ENCODE results near the gene IKZF3. TPM values are rescaled to one million over a fixed set of nuclear protein-coding genes. Genes with fewer than 3 reads are reported as not detected.

Gene IKZF3
- total RNA-seq, 1 experiment from 2014 or later: 0.81 TPM

DNA sequence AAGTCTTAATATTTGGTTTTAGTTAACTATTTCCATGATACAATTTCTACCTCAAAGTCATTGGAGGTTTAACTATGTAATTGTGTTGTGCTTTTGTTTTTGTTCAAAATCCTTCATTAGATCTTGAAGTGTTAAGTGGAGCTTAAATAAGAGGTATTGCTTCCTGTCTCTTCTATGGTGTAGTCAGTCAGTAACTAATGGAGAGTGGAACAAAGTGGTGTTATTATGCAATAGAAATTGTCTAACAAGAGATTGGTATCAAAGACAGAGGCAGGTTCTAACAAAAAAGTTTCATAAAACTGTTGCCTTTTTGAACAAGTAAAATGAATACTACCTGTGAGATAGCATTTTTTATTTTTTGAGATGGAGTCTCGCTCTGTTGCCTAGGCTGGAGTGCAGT lies 81.1 kb downstream of the IKZF3 start (continued):
- TF ChIP-seq CDX4 (CRISPR knock-in tag; IDR thresholded peaks at IDR 0.05; ENCODE audit: borderline replicate concordance): no peak
- TF ChIP-seq, protein P1, sequence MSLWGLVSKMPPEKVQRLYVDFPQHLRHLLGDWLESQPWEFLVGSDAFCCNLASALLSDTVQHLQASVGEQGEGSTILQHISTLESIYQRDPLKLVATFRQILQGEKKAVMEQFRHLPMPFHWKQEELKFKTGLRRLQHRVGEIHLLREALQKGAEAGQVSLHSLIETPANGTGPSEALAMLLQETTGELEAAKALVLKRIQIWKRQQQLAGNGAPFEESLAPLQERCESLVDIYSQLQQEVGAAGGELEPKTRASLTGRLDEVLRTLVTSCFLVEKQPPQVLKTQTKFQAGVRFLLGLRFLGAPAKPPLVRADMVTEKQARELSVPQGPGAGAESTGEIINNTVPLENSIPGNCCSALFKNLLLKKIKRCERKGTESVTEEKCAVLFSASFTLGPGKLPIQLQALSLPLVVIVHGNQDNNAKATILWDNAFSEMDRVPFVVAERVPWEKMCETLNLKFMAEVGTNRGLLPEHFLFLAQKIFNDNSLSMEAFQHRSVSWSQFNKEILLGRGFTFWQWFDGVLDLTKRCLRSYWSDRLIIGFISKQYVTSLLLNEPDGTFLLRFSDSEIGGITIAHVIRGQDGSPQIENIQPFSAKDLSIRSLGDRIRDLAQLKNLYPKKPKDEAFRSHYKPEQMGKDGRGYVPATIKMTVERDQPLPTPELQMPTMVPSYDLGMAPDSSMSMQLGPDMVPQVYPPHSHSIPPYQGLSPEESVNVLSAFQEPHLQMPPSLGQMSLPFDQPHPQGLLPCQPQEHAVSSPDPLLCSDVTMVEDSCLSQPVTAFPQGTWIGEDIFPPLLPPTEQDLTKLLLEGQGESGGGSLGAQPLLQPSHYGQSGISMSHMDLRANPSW (CRISPR knock-in tag; conservative IDR thresholded peaks at IDR 0.05; ENCODE audit: low read depth): no peak
- no peak for TF ChIP-seq ZNF425 (CRISPR knock-in tag; conservative IDR thresholded peaks at IDR 0.05)

GRCh38 chr17:39782481-39782880 lies 81.6 kb downstream of the IKZF3 start:
- no peak overlapping the region for H3K4me3 Mint-ChIP-seq
- H3K4me1 Mint-ChIP-seq: peaks cover 4% of the 10 kb centered on the region
- no peaks in the 10 kb centered on the region; the same call in 1 of the 2 replicates for H3K27me3 Mint-ChIP-seq (ENCODE audit: low read depth)
- POLR2A ChIA-PET: no interaction called here
- no peaks in the 10 kb centered on the region for H3K36me3 Mint-ChIP-seq
- DNase-seq (ENCODE audit: low spot score) (no peak), ATAC-seq (no peak)
- no peaks in the 10 kb centered on the region for H3K9me3 Mint-ChIP-seq
- no peak overlapping the region for H3K27ac Mint-ChIP-seq
- no peak for TF ChIP-seq TEAD4 (CRISPR knock-in tag; IDR thresholded peaks at IDR 0.05)
- no peak for TF ChIP-seq ATF1 (CRISPR knock-in tag; IDR thresholded peaks at IDR 0.05)
- TF ChIP-seq KAT7 (CRISPR knock-in tag; IDR thresholded peaks at IDR 0.05; ENCODE audit: borderline replicate concordance): no peak
- TF ChIP-seq CBFB (CRISPR knock-in tag; IDR thresholded peaks at IDR 0.05; ENCODE audit: low read depth): no peak
- no peak for TF ChIP-seq E2F1 (CRISPR knock-in tag; IDR thresholded peaks at IDR 0.05)
- TF ChIP-seq SOX15 (CRISPR knock-in tag; IDR thresholded peaks at IDR 0.05): no peak
- TF ChIP-seq RORB (CRISPR knock-in tag; IDR thresholded peaks at IDR 0.05): no peak
- TF ChIP-seq PRRX2 (CRISPR knock-in tag; IDR thresholded peaks at IDR 0.05): no peak
- no peak for TF ChIP-seq NR3C1 (CRISPR knock-in tag; conservative IDR thresholded peaks at IDR 0.05; ENCODE audit: low read depth)
- TF ChIP-seq ELF4 (CRISPR knock-in tag; IDR thresholded peaks at IDR 0.05; ENCODE audit: low read depth): no peak
- TF ChIP-seq FOXP4 (CRISPR knock-in tag; IDR thresholded peaks at IDR 0.05): no peak
- TF ChIP-seq ATF6 (CRISPR knock-in tag; IDR thresholded peaks at IDR 0.05): no peak
- TF ChIP-seq, protein P2, sequence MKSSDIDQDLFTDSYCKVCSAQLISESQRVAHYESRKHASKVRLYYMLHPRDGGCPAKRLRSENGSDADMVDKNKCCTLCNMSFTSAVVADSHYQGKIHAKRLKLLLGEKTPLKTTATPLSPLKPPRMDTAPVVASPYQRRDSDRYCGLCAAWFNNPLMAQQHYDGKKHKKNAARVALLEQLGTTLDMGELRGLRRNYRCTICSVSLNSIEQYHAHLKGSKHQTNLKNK (CRISPR knock-in tag; IDR thresholded peaks at IDR 0.05): no peak
- TF ChIP-seq ZBTB21 (CRISPR knock-in tag; IDR thresholded peaks at IDR 0.05; ENCODE audit: borderline replicate concordance): no peak
- no peak for TF ChIP-seq ZNF263 (CRISPR knock-in tag; IDR thresholded peaks at IDR 0.05; ENCODE audit: low read depth)
- TF ChIP-seq GRHL2 (CRISPR knock-in tag; IDR thresholded peaks at IDR 0.05; ENCODE audit: insufficient replicate concordance, severe bottlenecking): no peak
- no peak for TF ChIP-seq TCF7 (CRISPR knock-in tag; IDR thresholded peaks at IDR 0.05; ENCODE audit: low read depth)
- TF ChIP-seq ESRRA (CRISPR knock-in tag; IDR thresholded peaks at IDR 0.05; ENCODE audit: borderline replicate concordance): no peak
- no peak for TF ChIP-seq CDX4 (CRISPR knock-in tag; IDR thresholded peaks at IDR 0.05; ENCODE audit: borderline replicate concordance)
- TF ChIP-seq TP53 (CRISPR knock-in tag; IDR thresholded peaks at IDR 0.05): no peak
- CTCF ChIA-PET: interaction anchor here (0.8 kb wide), 1 partner anchor 142 kb away, joined by 3 read pairs; no protein-coding TSS in a partner anchor
